SK-N-SH (cell line): Measurements from ENCODE around the gene PLCB1. TPM values are rescaled to one million over a fixed set of nuclear protein-coding genes. Genes with fewer than 3 reads are reported as not detected.
"Not testable (repeated sequence)": the region's sequence is repeated elsewhere in the genome, so short reads cannot be mapped to it uniquely, and the experiment has no call there.

ENCODE experiments used
- CTCF ChIA-PET: fragments of 300-600, 350-600 bp; formaldehyde crosslinking; extraction: SDS; loops from one replicate; lab custom pipeline; 2021; lab: Yijun Ruan, JAX
- POLR2A ChIA-PET: fragments of 350-600 bp; sonication (Branson Sonifier 250); formaldehyde crosslinking; extraction: SDS; loops from one replicate; lab custom pipeline; 2020; ENCODE audit warnings: antibody characterized with exemption, inconsistent platforms; lab: Yijun Ruan, JAX
- DNase-seq: peaks from one replicate; pipeline ENCODE4 v3.0.0; 2012
- H2AFZ ChIP-seq: fragments of 200-600 bp; sonication (generic); 2 replicates; pipeline ENCODE4 v1.8.1; 2016; ENCODE audit warnings: antibody characterized with exemption, mild to moderate bottlenecking, low read depth
- H3F3A ChIP-seq: fragments of 200-600 bp; sonication (generic); replicated peaks from 2 replicates; pipeline ENCODE3; 2016; ENCODE audit warnings: antibody characterized with exemption, mild to moderate bottlenecking; ENCODE audit not compliant: insufficient read depth
- H3K27ac ChIP-seq, 2 experiments: fragments of 200-500 bp in 1 of 2; fragments of 200-600 bp in 1 of 2; sonication (Bioruptor generic) in 1 of 2; sonication (generic), shearing (Covaris generic) in 1 of 2; 2 replicates each; pipeline versions ENCODE4 v1.5.1 to v1.6.1; 2014 to 2016; ENCODE audit warnings: low read depth in 2 of 2, inconsistent platforms in 1 of 2, low read length in 1 of 2, mild to moderate bottlenecking in 1 of 2, mixed read lengths in 1 of 2
- H3K27me3 ChIP-seq: fragments of 200-600 bp; sonication (generic), shearing (Covaris generic); 2 replicates; pipeline ENCODE4 v1.6.1; 2016; ENCODE audit warnings: mixed run types; ENCODE audit not compliant: insufficient read depth
- H3K36me3 ChIP-seq, 2 experiments: fragments of 200-500 bp in 1 of 2; fragments of 200-600 bp in 1 of 2; sonication (Bioruptor generic) in 1 of 2; sonication (generic) in 1 of 2; replicated peaks in 1 of 2; 2 replicates each; pipeline versions ENCODE3 to v1.5.1; 2014 to 2016; ENCODE audit warnings: low read length in 1 of 2, mild to moderate bottlenecking in 1 of 2; ENCODE audit not compliant: insufficient read depth in 2 of 2, control insufficient read depth in 1 of 2
- H3K4me1 ChIP-seq, 2 experiments: fragments of 200-500 bp in 1 of 2; fragments of 200-600 bp in 1 of 2; sonication (Bioruptor generic) in 1 of 2; sonication (generic), shearing (Covaris generic) in 1 of 2; 2 replicates each; pipeline versions ENCODE4 v1.5.1 to v1.6.1; 2014 to 2016; ENCODE audit warnings: low read depth in 1 of 2, low read length in 1 of 2, mixed run types in 1 of 2; ENCODE audit not compliant: insufficient read depth in 2 of 2, control insufficient read depth in 1 of 2
- H3K4me2 ChIP-seq: fragments of 200-600 bp; sonication (generic), shearing (Covaris generic); 2 replicates; pipeline ENCODE4 v1.6.1; 2017; ENCODE audit warnings: mixed run types
- H3K4me3 ChIP-seq, 2 experiments: fragments of 200-500 bp in 1 of 2; fragments of 200-600 bp in 1 of 2; sonication (Bioruptor generic) in 1 of 2; sonication (generic), shearing (Covaris generic) in 1 of 2; 2 replicates each; pipeline versions ENCODE4 v1.5.1 to v1.8.1; 2014 to 2016; ENCODE audit warnings: low read depth in 2 of 2, inconsistent platforms in 1 of 2, low read length in 1 of 2, mild to moderate bottlenecking in 1 of 2, mixed read lengths in 1 of 2, moderate library complexity in 1 of 2
- H3K79me2 ChIP-seq: fragments of 200-600 bp; sonication (generic); 2 replicates; pipeline ENCODE4 v1.8.1; 2017; ENCODE audit warnings: mild to moderate bottlenecking; ENCODE audit not compliant: insufficient read depth
- H3K9ac ChIP-seq: fragments of 200-600 bp; sonication (generic); 2 replicates; pipeline ENCODE4 v1.6.1; 2017; ENCODE audit warnings: mixed run types
- H3K9me2 ChIP-seq: fragments of 200-600 bp; sonication (generic); 2 replicates; pipeline ENCODE4 v1.6.1; 2017; ENCODE audit warnings: mixed run types
- H3K9me3 ChIP-seq: fragments of 200-600 bp; sonication (generic); 2 replicates; pipeline ENCODE4 v1.6.1; 2017; ENCODE audit warnings: mixed run types, mild to moderate bottlenecking, moderate library complexity
- H4K20me1 ChIP-seq: fragments of 200-600 bp; sonication (generic); 2 replicates; pipeline ENCODE4 v1.6.1; 2017; ENCODE audit warnings: mild to moderate bottlenecking, mixed run types; ENCODE audit not compliant: insufficient read depth
- EP300 ChIP-seq, 2 experiments: IDR thresholded peaks; 2 replicates each; pipeline versions ENCODE4 v1.4.0 to v1.6.1; 2012; ENCODE audit warnings: borderline replicate concordance in 1 of 2, low read depth in 1 of 2, low read length in 1 of 2
- EZH2phosphoT487 ChIP-seq: fragments of 200-600 bp; sonication (generic); IDR thresholded peaks from 2 replicates; pipeline ENCODE4 v1.6.1; 2017; ENCODE audit warnings: low read depth, mixed run types, mild to moderate bottlenecking, antibody characterized with exemption, moderate library complexity, borderline replicate concordance
- FOSL2 ChIP-seq: IDR thresholded peaks from 2 replicates; pipeline ENCODE4 v1.4.0; 2012; ENCODE audit warnings: low read depth, mild to moderate bottlenecking, moderate library complexity, borderline replicate concordance
- FOXJ3 ChIP-seq: sonication (generic); formaldehyde crosslinking; IDR thresholded peaks from 2 replicates; pipeline ENCODE4 v1.5.1; 2020; ENCODE audit warnings: mild to moderate bottlenecking, missing genetic modification reagents
- FOXM1 ChIP-seq: IDR thresholded peaks from 2 replicates; pipeline ENCODE4 v1.4.0; 2012; ENCODE audit warnings: low read depth, mild to moderate bottlenecking
- GABPA ChIP-seq: IDR thresholded peaks from 2 replicates; pipeline ENCODE4 v1.4.0; 2012; ENCODE audit warnings: low read depth, mild to moderate bottlenecking
- GATA2 ChIP-seq: sonication (generic); formaldehyde crosslinking; IDR thresholded peaks from 2 replicates; pipeline ENCODE4 v1.5.0; 2020; ENCODE audit warnings: mild to moderate bottlenecking, missing genetic modification reagents
- MXI1 ChIP-seq: IDR thresholded peaks from 2 replicates; pipeline ENCODE4 v1.6.1; 2012; ENCODE audit warnings: mild to moderate bottlenecking, low read depth, low read length, improper control_type of control experiment
- NRF1 ChIP-seq: IDR thresholded peaks from 2 replicates; pipeline ENCODE4 v1.6.1; 2012; ENCODE audit warnings: low read depth, mild to moderate bottlenecking, low read length
- RAD21 ChIP-seq: IDR thresholded peaks from 2 replicates; pipeline ENCODE4 v1.6.1; 2012; ENCODE audit warnings: mild to moderate bottlenecking, low read length
- RFX5 ChIP-seq: IDR thresholded peaks from 2 replicates; pipeline ENCODE4 v1.6.1; 2012; ENCODE audit warnings: mild to moderate bottlenecking, improper control_type of control experiment, low read length
- SIN3A ChIP-seq: IDR thresholded peaks from 2 replicates; pipeline ENCODE4 v1.6.1; 2012; ENCODE audit warnings: low read depth, mild to moderate bottlenecking, low read length, moderate library complexity, borderline replicate concordance
- SMC3 ChIP-seq: IDR thresholded peaks from 2 replicates; pipeline ENCODE4 v1.6.1; 2012; ENCODE audit warnings: low read depth, low read length, improper control_type of control experiment
- TAF1 ChIP-seq: IDR thresholded peaks from 2 replicates; pipeline ENCODE4 v1.6.1; 2012; ENCODE audit warnings: low read depth, mild to moderate bottlenecking, low read length, moderate library complexity, borderline replicate concordance
- WGBS: methylation state at CpG from one replicate; pipeline ENCODE4 v1.1.6; 2017; ENCODE audit warnings: low lambda C conversion rate; 5-methylcytosine and 5-hydroxymethylcytosine counted together
- polyA plus RNA-seq, 3 experiments: library from polyadenylated mRNA; depleted of rRNA; stranded (reverse); fragments of >200 nt; gene quantifications; 2 replicates each; pipeline ENCODE4 v1.2.3, GENCODE V29; 2012
- TF ChIP-seq, protein P1 (sequence below): IDR thresholded peaks from 2 replicates; pipeline ENCODE4 v1.4.0; 2012; ENCODE audit warnings: low read depth, borderline replicate concordance
- TF ChIP-seq, protein P2 (sequence below): fragments of 150-350 bp; IDR thresholded peaks from 2 replicates; pipeline ENCODE4 v1.6.1; 2016; ENCODE audit warnings: mild to moderate bottlenecking, low read depth, low read length
- TF ChIP-seq, protein P3 (sequence below): IDR thresholded peaks from 2 replicates; pipeline ENCODE4 v1.4.0; 2012; ENCODE audit warnings: low read depth, borderline replicate concordance
- TF ChIP-seq, protein P4 (sequence below): IDR thresholded peaks from 2 replicates; pipeline ENCODE4 v1.4.0; 2012; ENCODE audit warnings: low read depth
- TF ChIP-seq, protein P5 (sequence below): IDR thresholded peaks from 2 replicates; pipeline ENCODE4 v1.6.1; 2012; ENCODE audit warnings: mild to moderate bottlenecking, low read depth, low read length, moderate library complexity
- TF ChIP-seq, protein P6 (sequence below): fragments of 150-350 bp; IDR thresholded peaks from 2 replicates; pipeline ENCODE4 v1.6.1; 2017; ENCODE audit warnings: antibody characterized with exemption, low read length, low read depth, borderline replicate concordance

PLCB1 gene
- polyA plus RNA-seq, 1 of the 3 experiments (the other 2 are of a cell fraction): 10.5 TPM

DNA sequence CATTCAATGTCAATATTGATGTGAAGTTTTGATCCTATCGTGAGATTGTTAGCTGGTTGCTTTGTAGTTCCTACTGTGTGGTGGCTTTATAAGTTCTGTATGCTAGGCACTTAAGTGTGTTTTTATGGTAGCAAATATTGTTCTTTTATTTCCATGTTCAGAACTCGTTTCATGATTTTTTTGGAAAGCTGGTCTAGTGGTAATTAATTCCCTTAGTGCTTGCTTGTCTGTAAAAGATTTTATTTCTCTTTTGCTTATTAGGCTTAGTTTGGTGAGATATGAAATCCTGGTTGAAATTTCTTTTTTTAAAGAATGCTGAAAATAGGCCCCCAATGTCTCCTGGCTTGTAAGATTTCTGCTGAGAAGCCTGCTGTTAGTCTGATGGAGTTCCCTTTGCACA lies 27.8 kb upstream of the PLCB1 start:
- no peaks in the 10 kb centered on the region for H3K27me3 ChIP-seq
- H3K79me2 ChIP-seq: no peaks in the 10 kb centered on the region
- ChIA-PET POLR2A (no interaction called here), CTCF (interaction anchor here (1.7 kb wide), 1 partner anchor 61 kb away, joined by 6 read pairs; no protein-coding TSS in a partner anchor)
- no peaks in the 10 kb centered on the region for H3K36me3 ChIP-seq
- no peaks in the 10 kb centered on the region for H3F3A ChIP-seq
- no peak overlapping the region for H3K9ac ChIP-seq
- no peaks in the 10 kb centered on the region for H3K4me1 ChIP-seq
- H3K9me2 ChIP-seq: no peaks in the 10 kb centered on the region
- H2AFZ ChIP-seq: no peak overlapping the region
- no peaks in the 10 kb centered on the region for H3K9me3 ChIP-seq
- H3K4me2 ChIP-seq: no peak overlapping the region
- 70% methylated on average over 2 of the region's 2 CpGs for WGBS
- DNase-seq: no peak
- H3K27ac ChIP-seq: no peak overlapping the region
- no peak overlapping the region for H3K4me3 ChIP-seq
- H4K20me1 ChIP-seq: no peaks in the 10 kb centered on the region
- TF ChIP-seq, protein P1, sequence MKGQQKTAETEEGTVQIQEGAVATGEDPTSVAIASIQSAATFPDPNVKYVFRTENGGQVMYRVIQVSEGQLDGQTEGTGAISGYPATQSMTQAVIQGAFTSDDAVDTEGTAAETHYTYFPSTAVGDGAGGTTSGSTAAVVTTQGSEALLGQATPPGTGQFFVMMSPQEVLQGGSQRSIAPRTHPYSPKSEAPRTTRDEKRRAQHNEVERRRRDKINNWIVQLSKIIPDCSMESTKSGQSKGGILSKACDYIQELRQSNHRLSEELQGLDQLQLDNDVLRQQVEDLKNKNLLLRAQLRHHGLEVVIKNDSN: no peak
- no peak for TF ChIP-seq SMC3
- no peak for TF ChIP-seq FOXJ3 (CRISPR knock-in tag)
- TF ChIP-seq SIN3A: no peak
- no peak for TF ChIP-seq NRF1
- TF ChIP-seq, protein P2, sequence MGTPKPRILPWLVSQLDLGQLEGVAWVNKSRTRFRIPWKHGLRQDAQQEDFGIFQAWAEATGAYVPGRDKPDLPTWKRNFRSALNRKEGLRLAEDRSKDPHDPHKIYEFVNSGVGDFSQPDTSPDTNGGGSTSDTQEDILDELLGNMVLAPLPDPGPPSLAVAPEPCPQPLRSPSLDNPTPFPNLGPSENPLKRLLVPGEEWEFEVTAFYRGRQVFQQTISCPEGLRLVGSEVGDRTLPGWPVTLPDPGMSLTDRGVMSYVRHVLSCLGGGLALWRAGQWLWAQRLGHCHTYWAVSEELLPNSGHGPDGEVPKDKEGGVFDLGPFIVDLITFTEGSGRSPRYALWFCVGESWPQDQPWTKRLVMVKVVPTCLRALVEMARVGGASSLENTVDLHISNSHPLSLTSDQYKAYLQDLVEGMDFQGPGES: no peak
- TF ChIP-seq, protein P3, sequence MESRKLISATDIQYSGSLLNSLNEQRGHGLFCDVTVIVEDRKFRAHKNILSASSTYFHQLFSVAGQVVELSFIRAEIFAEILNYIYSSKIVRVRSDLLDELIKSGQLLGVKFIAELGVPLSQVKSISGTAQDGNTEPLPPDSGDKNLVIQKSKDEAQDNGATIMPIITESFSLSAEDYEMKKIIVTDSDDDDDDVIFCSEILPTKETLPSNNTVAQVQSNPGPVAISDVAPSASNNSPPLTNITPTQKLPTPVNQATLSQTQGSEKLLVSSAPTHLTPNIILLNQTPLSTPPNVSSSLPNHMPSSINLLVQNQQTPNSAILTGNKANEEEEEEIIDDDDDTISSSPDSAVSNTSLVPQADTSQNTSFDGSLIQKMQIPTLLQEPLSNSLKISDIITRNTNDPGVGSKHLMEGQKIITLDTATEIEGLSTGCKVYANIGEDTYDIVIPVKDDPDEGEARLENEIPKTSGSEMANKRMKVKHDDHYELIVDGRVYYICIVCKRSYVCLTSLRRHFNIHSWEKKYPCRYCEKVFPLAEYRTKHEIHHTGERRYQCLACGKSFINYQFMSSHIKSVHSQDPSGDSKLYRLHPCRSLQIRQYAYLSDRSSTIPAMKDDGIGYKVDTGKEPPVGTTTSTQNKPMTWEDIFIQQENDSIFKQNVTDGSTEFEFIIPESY: no peak
- no peak for TF ChIP-seq FOXM1
- TF ChIP-seq TAF1: no peak
- no peak for TF ChIP-seq EP300 (IDR thresholded peaks at IDR 0.05; ENCODE audit: borderline replicate concordance in 1 of 2, low read depth in 1 of 2, low read length in 1 of 2)
- TF ChIP-seq, protein P4, sequence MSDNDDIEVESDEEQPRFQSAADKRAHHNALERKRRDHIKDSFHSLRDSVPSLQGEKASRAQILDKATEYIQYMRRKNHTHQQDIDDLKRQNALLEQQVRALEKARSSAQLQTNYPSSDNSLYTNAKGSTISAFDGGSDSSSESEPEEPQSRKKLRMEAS: no peak
- no peak for TF ChIP-seq GABPA
- TF ChIP-seq, protein P5, sequence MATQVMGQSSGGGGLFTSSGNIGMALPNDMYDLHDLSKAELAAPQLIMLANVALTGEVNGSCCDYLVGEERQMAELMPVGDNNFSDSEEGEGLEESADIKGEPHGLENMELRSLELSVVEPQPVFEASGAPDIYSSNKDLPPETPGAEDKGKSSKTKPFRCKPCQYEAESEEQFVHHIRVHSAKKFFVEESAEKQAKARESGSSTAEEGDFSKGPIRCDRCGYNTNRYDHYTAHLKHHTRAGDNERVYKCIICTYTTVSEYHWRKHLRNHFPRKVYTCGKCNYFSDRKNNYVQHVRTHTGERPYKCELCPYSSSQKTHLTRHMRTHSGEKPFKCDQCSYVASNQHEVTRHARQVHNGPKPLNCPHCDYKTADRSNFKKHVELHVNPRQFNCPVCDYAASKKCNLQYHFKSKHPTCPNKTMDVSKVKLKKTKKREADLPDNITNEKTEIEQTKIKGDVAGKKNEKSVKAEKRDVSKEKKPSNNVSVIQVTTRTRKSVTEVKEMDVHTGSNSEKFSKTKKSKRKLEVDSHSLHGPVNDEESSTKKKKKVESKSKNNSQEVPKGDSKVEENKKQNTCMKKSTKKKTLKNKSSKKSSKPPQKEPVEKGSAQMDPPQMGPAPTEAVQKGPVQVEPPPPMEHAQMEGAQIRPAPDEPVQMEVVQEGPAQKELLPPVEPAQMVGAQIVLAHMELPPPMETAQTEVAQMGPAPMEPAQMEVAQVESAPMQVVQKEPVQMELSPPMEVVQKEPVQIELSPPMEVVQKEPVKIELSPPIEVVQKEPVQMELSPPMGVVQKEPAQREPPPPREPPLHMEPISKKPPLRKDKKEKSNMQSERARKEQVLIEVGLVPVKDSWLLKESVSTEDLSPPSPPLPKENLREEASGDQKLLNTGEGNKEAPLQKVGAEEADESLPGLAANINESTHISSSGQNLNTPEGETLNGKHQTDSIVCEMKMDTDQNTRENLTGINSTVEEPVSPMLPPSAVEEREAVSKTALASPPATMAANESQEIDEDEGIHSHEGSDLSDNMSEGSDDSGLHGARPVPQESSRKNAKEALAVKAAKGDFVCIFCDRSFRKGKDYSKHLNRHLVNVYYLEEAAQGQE: no peak
- TF ChIP-seq RFX5: no peak
- no peak for TF ChIP-seq MXI1
- TF ChIP-seq, protein P6, sequence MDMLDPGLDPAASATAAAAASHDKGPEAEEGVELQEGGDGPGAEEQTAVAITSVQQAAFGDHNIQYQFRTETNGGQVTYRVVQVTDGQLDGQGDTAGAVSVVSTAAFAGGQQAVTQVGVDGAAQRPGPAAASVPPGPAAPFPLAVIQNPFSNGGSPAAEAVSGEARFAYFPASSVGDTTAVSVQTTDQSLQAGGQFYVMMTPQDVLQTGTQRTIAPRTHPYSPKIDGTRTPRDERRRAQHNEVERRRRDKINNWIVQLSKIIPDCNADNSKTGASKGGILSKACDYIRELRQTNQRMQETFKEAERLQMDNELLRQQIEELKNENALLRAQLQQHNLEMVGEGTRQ: no peak
- no peak for TF ChIP-seq GATA2 (CRISPR knock-in tag)
- TF ChIP-seq EZH2phosphoT487: no peak
- TF ChIP-seq FOSL2: no peak
- TF ChIP-seq RAD21: no peak

DNA sequence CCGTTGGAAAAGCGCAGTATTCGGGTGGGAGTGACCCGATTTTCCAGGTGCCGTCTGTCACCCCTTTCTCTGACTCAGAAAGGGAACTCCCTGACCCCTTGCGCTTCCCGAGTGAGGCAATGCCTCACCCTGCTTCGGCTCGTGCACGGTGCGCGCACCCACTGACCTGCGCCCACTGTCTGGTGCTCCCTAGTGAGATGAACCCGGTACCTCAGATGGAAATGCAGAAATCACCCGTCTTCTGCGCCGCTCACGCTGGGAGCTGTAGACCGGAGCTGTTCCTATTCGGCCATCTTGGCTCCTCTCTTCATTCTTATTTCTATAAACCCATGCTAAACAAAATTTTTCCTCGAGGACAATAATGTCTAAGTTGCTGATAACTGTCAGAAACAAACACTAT lies 17.5 kb upstream of the PLCB1 start:
- CTCF ChIA-PET: interaction anchor here (1.2 to 2.6 kb wide), 2 partner anchors 71 to 607 kb away, joined by 3 to 13 read pairs; no protein-coding TSS in a partner anchor
- H3K9me2 ChIP-seq, H4K20me1 ChIP-seq, H3K36me3 ChIP-seq, H3K27me3 ChIP-seq, H3K79me2 ChIP-seq, H3K4me2 ChIP-seq, H3K9ac ChIP-seq, H3K9me3 ChIP-seq, POLR2A ChIA-PET, H3K27ac ChIP-seq, H2AFZ ChIP-seq, H3K4me3 ChIP-seq, DNase-seq: not testable (repeated sequence)
- Histone ChIP-seq H3F3A (peaks cover 15% of the 10 kb centered on the region), H3K4me1 (peaks cover 22 to 29% of the 10 kb centered on the region in 2 experiments; a peak in 3 of 4 replicates)
- WGBS: 81% methylated on average over 10 of the region's 21 CpGs
